Mesendoderm (in vitro differentiated cells): Measurements from ENCODE around the gene CASQ2.

ENCODE experiments used
- DNase-seq: peaks from one replicate; pipeline ENCODE4 v3.0.0; 2013
- H2AK5ac ChIP-seq: 2 replicates; pipeline ENCODE4 v1.6.1; 2013; ENCODE audit warnings: low read length, inconsistent platforms
- H2BK120ac ChIP-seq: 2 replicates; pipeline ENCODE4 v1.6.1; 2013; ENCODE audit warnings: low read depth, mild to moderate bottlenecking, low read length, moderate library complexity, mixed read lengths
- H2BK15ac ChIP-seq: replicated peaks from 2 replicates; pipeline ENCODE4 v1.6.1; 2013; ENCODE audit warnings: low read depth, mild to moderate bottlenecking, moderate library complexity
- H2BK5ac ChIP-seq: 2 replicates; pipeline ENCODE4 v1.6.1; 2013; ENCODE audit warnings: low read length, inconsistent platforms
- H3K18ac ChIP-seq: 2 replicates; pipeline ENCODE4 v1.6.1; 2013; ENCODE audit warnings: mild to moderate bottlenecking, low read length, mixed read lengths
- H3K23ac ChIP-seq: one replicate; pipeline ENCODE4 v1.6.1; 2013; ENCODE audit warnings: low read length
- H3K27ac ChIP-seq: 2 replicates; pipeline ENCODE4 v1.5.1; 2013; ENCODE audit warnings: low read depth, mild to moderate bottlenecking, inconsistent platforms, low read length, moderate library complexity
- H3K27me3 ChIP-seq: 2 replicates; pipeline ENCODE4 v1.6.1; 2013; ENCODE audit warnings: low read length, control low read depth, mild to moderate bottlenecking, inconsistent platforms; ENCODE audit not compliant: insufficient read depth, poor library complexity
- H3K36me3 ChIP-seq: 2 replicates; pipeline ENCODE4 v1.6.1; 2013; ENCODE audit warnings: low read length, inconsistent platforms; ENCODE audit not compliant: control insufficient read depth, insufficient read depth
- H3K4ac ChIP-seq: one replicate; pipeline ENCODE4 v1.6.1; 2013; ENCODE audit warnings: low read depth, mild to moderate bottlenecking, low read length, moderate library complexity
- H3K4me1 ChIP-seq: 2 replicates; pipeline ENCODE4 v1.6.1; 2013; ENCODE audit warnings: low read depth, low read length, inconsistent platforms; ENCODE audit not compliant: control insufficient read depth
- H3K4me2 ChIP-seq: 2 replicates; pipeline ENCODE4 v1.6.1; 2013; ENCODE audit warnings: low read length
- H3K4me3 ChIP-seq: 2 replicates; pipeline ENCODE4 v1.5.1; 2013; ENCODE audit warnings: mild to moderate bottlenecking, low read length
- H3K56ac ChIP-seq: one replicate; pipeline ENCODE4 v1.6.1; 2013; ENCODE audit warnings: low read length
- H3K79me1 ChIP-seq: 2 replicates; pipeline ENCODE4 v1.6.1; 2013; ENCODE audit warnings: low read length, inconsistent platforms
- H3K79me2 ChIP-seq: 2 replicates; pipeline ENCODE4 v1.6.1; 2013; ENCODE audit warnings: mild to moderate bottlenecking, low read length; ENCODE audit not compliant: control insufficient read depth, insufficient read depth
- H3K9ac ChIP-seq: 2 replicates; pipeline ENCODE4 v1.6.1; 2013; ENCODE audit warnings: low read length, inconsistent platforms
- H4K5ac ChIP-seq: one replicate; pipeline ENCODE4 v1.6.1; 2013; ENCODE audit warnings: low read length
- H4K8ac ChIP-seq: one replicate; pipeline ENCODE4 v1.6.1; 2013; ENCODE audit warnings: low read depth, mild to moderate bottlenecking, control low read depth, low read length, moderate library complexity
- WGBS: extraction: QIAGEN DNeasy Blood & Tissue Kit; methylation state at CpG from one replicate; pipeline ENCODE4 v1.1.7; 2013; ENCODE audit warnings: low lambda C conversion rate, missing lambda C conversion rate; ENCODE audit not compliant: insufficient coverage; ENCODE audit errors: extremely low coverage; 5-methylcytosine and 5-hydroxymethylcytosine counted together

CASQ2 gene

DNA sequence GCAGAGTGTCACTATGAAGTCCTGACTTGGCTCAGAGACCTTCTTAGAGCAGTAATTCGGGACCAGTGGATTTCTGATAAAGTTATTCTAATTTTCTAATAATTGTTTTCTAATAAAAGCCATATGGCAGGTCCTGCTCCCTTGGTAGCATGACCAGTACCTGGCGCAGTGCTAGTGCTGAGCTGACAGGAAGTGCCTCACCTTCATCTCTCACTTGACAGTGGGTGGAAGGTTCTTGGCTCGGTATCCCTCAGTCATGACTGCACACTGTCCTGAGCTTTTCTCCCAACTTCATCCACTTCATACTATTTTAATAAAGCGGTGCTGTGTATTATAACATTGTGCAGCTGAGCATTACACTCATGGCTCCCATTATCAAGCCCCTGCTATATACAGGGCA is 112.6 kb downstream of the CASQ2 start:
- Histone ChIP-seq H3K4me3 (no peak overlapping the region), H2BK120ac (no peak overlapping the region), H3K9ac (no peak overlapping the region), H3K79me1 (peaks cover 41% of the 10 kb centered on the region), H3K23ac (no peak overlapping the region), H4K8ac (no peak overlapping the region), H3K36me3 (peaks cover 12% of the 10 kb centered on the region), H2AK5ac (no peak overlapping the region), H3K27ac (no peak overlapping the region), H2BK15ac (no peak overlapping the region), H3K18ac (peak overlapping the region; percentile 20), H3K79me2 (peaks cover 75% of the 10 kb centered on the region), H2BK5ac (no peak overlapping the region), H3K27me3 (no peaks in the 10 kb centered on the region), H3K4ac (no peak overlapping the region), H3K4me1 (peaks cover 23% of the 10 kb centered on the region), H3K4me2 (no peak overlapping the region), H4K5ac (no peak overlapping the region), H3K56ac (no peak overlapping the region)
- no peak for DNase-seq
- WGBS, result no CpG with 5 or more reads among the region's 4 CpGs

DNA sequence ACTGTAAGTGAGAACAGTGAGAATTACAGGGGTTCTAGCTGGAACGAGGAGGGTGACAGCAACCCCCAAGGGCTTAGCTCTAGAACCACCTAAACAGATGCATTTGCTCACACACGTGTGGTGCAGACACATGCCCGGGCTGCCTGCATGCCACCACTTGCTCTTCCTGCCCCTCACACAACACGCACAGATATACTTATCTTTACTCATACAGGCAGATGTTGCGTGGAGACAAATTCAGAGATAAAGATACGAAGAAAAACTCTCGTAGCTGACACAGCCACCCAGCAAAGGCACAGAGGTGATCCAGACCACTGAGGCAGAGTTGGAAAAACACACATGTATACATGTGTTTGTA is 113.2 kb downstream of the CASQ2 start:
- H2BK5ac ChIP-seq, result no peak overlapping the region
- H3K4ac ChIP-seq, result no peak overlapping the region
- H2AK5ac ChIP-seq, result no peak overlapping the region
- no peak overlapping the region for H3K4me3 ChIP-seq
- H3K79me1 ChIP-seq, result peaks cover 38% of the 10 kb centered on the region
- H3K4me1 ChIP-seq, result peaks cover 24% of the 10 kb centered on the region
- H3K36me3 ChIP-seq, result peaks cover 7% of the 10 kb centered on the region
- H2BK15ac ChIP-seq, result no peak overlapping the region
- H3K23ac ChIP-seq, result no peak overlapping the region
- H3K79me2 ChIP-seq, result peaks cover 74% of the 10 kb centered on the region
- peak overlapping the region; percentile 17 for H3K56ac ChIP-seq
- H4K8ac ChIP-seq, result peak overlapping the region; percentile 43
- H4K5ac ChIP-seq, result no peak overlapping the region
- H2BK120ac ChIP-seq, result no peak overlapping the region
- DNase-seq, result no peak
- no peak overlapping the region for H3K4me2 ChIP-seq
- peak overlapping the region; percentile 2 for H3K9ac ChIP-seq
- no peaks in the 10 kb centered on the region for H3K27me3 ChIP-seq
- no CpG with 5 or more reads among the region's 7 CpGs for WGBS
- peak overlapping the region; percentile 64 for H3K18ac ChIP-seq
- peak overlapping the region; percentile 48 for H3K27ac ChIP-seq

DNA sequence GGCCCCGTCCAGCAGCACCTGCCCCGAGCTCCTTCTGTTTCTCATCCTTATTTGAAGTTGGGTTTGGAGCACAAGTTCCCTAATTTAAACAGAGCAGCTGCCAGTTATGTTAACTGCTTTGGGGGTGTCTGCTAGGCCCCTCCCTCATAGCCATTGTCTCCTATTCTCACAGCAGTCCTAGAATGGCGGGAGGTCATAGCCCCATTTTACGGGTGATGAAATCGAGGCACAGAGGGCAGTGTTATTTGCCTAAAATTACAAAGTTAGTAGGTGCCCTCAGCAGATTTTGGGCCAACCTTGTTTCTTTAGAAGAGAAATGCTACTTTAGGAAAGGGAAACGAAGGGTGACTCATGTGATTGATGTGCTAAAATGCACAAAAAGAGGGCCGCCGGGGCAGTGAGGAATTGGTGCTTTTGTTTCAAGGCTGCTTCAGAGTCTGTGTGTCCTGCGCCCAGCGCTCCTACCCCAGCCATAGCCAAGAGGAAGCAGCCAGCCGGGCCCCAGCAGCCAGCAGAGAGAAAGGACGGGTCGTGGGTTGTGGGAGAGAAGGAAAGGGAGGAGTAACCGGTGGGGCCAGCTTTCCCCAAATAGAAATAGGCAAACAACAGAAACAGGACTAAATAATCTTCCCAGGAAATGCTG is 113.7 kb downstream of the CASQ2 start:
- peaks cover 37% of the 10 kb centered on the region for H3K79me1 ChIP-seq
- peak overlapping the region; percentile 2 for H3K9ac ChIP-seq
- no peak overlapping the region for H2BK120ac ChIP-seq
- H3K27me3 ChIP-seq, result no peaks in the 10 kb centered on the region
- H3K18ac ChIP-seq, result peak overlapping the region; percentile 82
- WGBS, result no CpG with 5 or more reads among the region's 14 CpGs
- H2BK15ac ChIP-seq, result no peak overlapping the region
- H3K79me2 ChIP-seq, result peaks cover 74% of the 10 kb centered on the region
- no peak overlapping the region for H2AK5ac ChIP-seq
- peaks cover 7% of the 10 kb centered on the region for H3K36me3 ChIP-seq
- no peak overlapping the region for H4K5ac ChIP-seq
- no peak overlapping the region for H2BK5ac ChIP-seq
- H3K27ac ChIP-seq, result peak overlapping the region; percentile 48
- no peak overlapping the region for H3K4me3 ChIP-seq
- H3K56ac ChIP-seq, result peak overlapping the region; percentile 17
- no peak overlapping the region for H3K4ac ChIP-seq
- peak overlapping the region; percentile 43 for H4K8ac ChIP-seq
- peak; percentile 57 for DNase-seq
- H3K4me2 ChIP-seq, result no peak overlapping the region
- peaks cover 21% of the 10 kb centered on the region for H3K4me1 ChIP-seq
- H3K23ac ChIP-seq, result no peak overlapping the region

DNA sequence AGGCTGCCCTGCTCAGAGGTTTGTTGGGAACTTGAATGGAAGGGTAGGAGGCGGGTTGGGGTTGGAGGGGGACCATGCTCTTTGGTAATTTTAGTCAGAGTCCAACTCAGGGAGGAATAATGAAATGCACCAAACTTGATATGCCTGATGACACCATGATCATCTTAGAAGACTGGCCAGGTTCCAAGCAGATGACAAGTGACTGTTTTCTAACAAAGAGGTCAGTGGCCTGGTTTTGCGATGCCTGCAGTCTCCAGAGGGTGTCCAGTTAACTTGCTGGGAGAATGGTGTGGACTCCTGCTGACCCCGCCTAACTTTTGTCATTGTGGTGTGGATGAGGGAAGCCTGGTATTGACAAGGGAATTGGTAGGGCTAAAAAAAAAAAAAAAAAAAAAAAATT is 114.4 kb downstream of the CASQ2 start:
- H3K23ac ChIP-seq, result peak overlapping the region; percentile 49
- no peaks in the 10 kb centered on the region for H3K27me3 ChIP-seq
- no peak overlapping the region for H4K5ac ChIP-seq
- peak overlapping the region; percentile 60 for H3K18ac ChIP-seq
- H3K4me2 ChIP-seq, result no peak overlapping the region
- H3K27ac ChIP-seq, result no peak overlapping the region
- H4K8ac ChIP-seq, result no peak overlapping the region
- H3K4me1 ChIP-seq, result peaks cover 24% of the 10 kb centered on the region
- no peak for DNase-seq
- peaks cover 72% of the 10 kb centered on the region for H3K79me2 ChIP-seq
- H3K4ac ChIP-seq, result peak overlapping the region; percentile 10
- WGBS, result no CpG with 5 or more reads among the region's 3 CpGs
- peak overlapping the region; percentile 57 for H3K56ac ChIP-seq
- H2BK15ac ChIP-seq, result no peak overlapping the region
- no peak overlapping the region for H2BK5ac ChIP-seq
- H3K4me3 ChIP-seq, result no peak overlapping the region
- peaks cover 7% of the 10 kb centered on the region for H3K36me3 ChIP-seq
- H3K79me1 ChIP-seq, result peaks cover 34% of the 10 kb centered on the region
- H2BK120ac ChIP-seq, result no peak overlapping the region
- no peak overlapping the region for H2AK5ac ChIP-seq
- H3K9ac ChIP-seq, result no peak overlapping the region

DNA sequence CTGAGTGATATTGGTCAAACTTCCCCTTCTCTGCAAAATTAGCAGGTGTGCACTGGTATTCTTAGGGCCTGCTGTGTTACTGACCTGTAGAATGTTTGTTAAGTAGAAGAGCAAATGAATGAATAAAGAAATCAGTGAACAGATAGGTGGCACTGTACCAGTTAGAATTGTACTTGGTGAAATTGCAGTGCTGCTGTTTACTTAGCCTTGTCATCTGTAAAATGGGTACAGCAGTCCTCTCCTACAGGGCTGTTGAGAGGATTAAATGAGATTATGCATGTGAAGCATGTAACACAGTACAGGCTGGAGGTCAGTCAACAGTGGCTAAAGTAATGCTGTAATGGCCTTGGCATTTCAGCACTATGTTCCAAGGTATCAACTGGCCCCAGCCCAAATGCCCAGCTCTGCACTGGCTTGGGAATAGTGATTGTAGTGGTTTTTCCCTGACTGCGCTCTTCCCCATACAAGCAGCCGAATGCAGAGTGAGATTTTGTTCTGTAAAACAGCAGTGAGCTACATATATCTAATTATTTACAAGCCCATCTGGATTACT is 116.2 kb downstream of the CASQ2 start:
- Histone ChIP-seq H3K4me2 (no peak overlapping the region), H3K56ac (peak overlapping the region; percentile 27), H2AK5ac (no peak overlapping the region), H3K4me3 (no peak overlapping the region), H3K18ac (no peak overlapping the region), H2BK5ac (no peak overlapping the region), H3K27ac (no peak overlapping the region), H3K79me2 (peaks cover 68% of the 10 kb centered on the region), H4K5ac (no peak overlapping the region), H3K9ac (no peak overlapping the region), H3K79me1 (peaks cover 32% of the 10 kb centered on the region), H4K8ac (no peak overlapping the region), H3K27me3 (no peaks in the 10 kb centered on the region), H3K4me1 (peaks cover 41% of the 10 kb centered on the region), H3K36me3 (peaks cover 6% of the 10 kb centered on the region), H2BK120ac (no peak overlapping the region), H2BK15ac (no peak overlapping the region), H3K4ac (no peak overlapping the region), H3K23ac (no peak overlapping the region)
- DNase-seq, result no peak
- WGBS, result no CpG with 5 or more reads among the region's 2 CpGs

DNA sequence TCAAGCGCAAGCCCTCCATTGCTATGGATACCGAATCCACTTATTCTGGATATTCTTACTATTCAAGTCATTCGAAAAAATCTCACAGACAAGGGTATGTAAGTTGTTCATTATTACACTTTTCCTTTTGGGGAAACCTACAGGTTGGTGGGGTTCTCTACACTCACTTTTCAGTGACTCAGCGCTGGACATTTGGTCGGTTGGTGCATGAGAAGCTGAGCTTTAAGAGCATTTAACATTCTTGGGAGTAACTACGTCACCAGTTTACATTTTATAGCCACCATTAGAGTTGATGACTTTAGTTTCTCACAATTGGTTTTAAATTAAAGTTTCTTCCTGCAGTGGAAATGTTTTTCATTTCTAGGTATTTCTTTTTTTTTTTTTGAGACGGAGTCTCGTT is 117.1 kb downstream of the CASQ2 start:
- DNase-seq, result no peak
- H2BK120ac ChIP-seq, result peak overlapping the region; percentile 7
- peak overlapping the region; percentile 50 for H3K9ac ChIP-seq
- peak overlapping the region; percentile 72 for H3K27ac ChIP-seq
- H3K23ac ChIP-seq, result no peak overlapping the region
- H4K8ac ChIP-seq, result no peak overlapping the region
- H3K4ac ChIP-seq, result peak overlapping the region; percentile 90
- peak overlapping the region; percentile 25 for H2AK5ac ChIP-seq
- H3K4me2 ChIP-seq, result no peak overlapping the region
- peaks cover 27% of the 10 kb centered on the region for H3K79me1 ChIP-seq
- H3K36me3 ChIP-seq, result peaks cover 6% of the 10 kb centered on the region
- peak overlapping the region; percentile 54 for H3K18ac ChIP-seq
- peak overlapping the region; percentile 82 for H3K56ac ChIP-seq
- H4K5ac ChIP-seq, result no peak overlapping the region
- WGBS, result no CpG with 5 or more reads among the region's 8 CpGs
- H2BK5ac ChIP-seq, result peak overlapping the region; percentile 98
- no peak overlapping the region for H3K4me3 ChIP-seq
- peaks cover 66% of the 10 kb centered on the region for H3K79me2 ChIP-seq
- H3K4me1 ChIP-seq, result peaks cover 45% of the 10 kb centered on the region
- no peaks in the 10 kb centered on the region for H3K27me3 ChIP-seq
- H2BK15ac ChIP-seq, result no peak overlapping the region
